Activated T-helper 1 cell treated with anti-CD3 and anti-CD28 coated beads, Interleukin-12 subunit alpha, Interleukin-12 subunit beta, Interleukin-2, Interleukin-4 antibody, amounts not matched to agents 30 ng/mL and 10 ng/mL and 1 ng/mL, durations not matched to agents 14 hours and 24 hours and 36 hours (primary cell): ENCODE measurements around the gene TMEM88. TPM values are rescaled to one million over a fixed set of nuclear protein-coding genes. Genes with fewer than 3 reads are reported as not detected.

Experiments used
- DNase-seq: peaks from one replicate; pipeline ENCODE4 v3.0.0; 2021; ENCODE audit warnings: low spot score
- H3K27ac Mint-ChIP-seq: one replicate; pipeline ENCODE4 v1.8.0; 2021; ENCODE audit warnings: mild to moderate bottlenecking, mixed read lengths
- H3K27me3 Mint-ChIP-seq: one replicate; pipeline ENCODE4 v1.8.0; 2022; ENCODE audit warnings: mild to moderate bottlenecking, moderate library complexity, mixed read lengths; ENCODE audit not compliant: insufficient read depth
- H3K36me3 Mint-ChIP-seq: one replicate; pipeline ENCODE4 v1.8.0; 2021; ENCODE audit warnings: low read depth, mixed read lengths
- H3K4me1 Mint-ChIP-seq: one replicate; pipeline ENCODE4 v1.8.0; 2021; ENCODE audit warnings: low read depth, mixed read lengths
- H3K4me3 Mint-ChIP-seq: one replicate; pipeline ENCODE4 v1.8.0; 2021; ENCODE audit warnings: mild to moderate bottlenecking, moderate library complexity, mixed read lengths
- H3K9me3 Mint-ChIP-seq: one replicate; pipeline ENCODE4 v1.8.0; 2021; ENCODE audit warnings: mixed read lengths
- intact Hi-C: fragments of 100-400 bp; cut with micrococcal nuclease; formaldehyde crosslinking; loops from one replicate; pipeline ENCODE4 v1.15.1; 2024
- total RNA-seq: library from RNA; stranded (reverse); gene quantifications from 2 replicates; pipeline ENCODE4 v1.2.3, GENCODE V29; 2022

Gene TMEM88
- total RNA-seq, 1 donor from 2014 or later, result 7.4 TPM

DNA sequence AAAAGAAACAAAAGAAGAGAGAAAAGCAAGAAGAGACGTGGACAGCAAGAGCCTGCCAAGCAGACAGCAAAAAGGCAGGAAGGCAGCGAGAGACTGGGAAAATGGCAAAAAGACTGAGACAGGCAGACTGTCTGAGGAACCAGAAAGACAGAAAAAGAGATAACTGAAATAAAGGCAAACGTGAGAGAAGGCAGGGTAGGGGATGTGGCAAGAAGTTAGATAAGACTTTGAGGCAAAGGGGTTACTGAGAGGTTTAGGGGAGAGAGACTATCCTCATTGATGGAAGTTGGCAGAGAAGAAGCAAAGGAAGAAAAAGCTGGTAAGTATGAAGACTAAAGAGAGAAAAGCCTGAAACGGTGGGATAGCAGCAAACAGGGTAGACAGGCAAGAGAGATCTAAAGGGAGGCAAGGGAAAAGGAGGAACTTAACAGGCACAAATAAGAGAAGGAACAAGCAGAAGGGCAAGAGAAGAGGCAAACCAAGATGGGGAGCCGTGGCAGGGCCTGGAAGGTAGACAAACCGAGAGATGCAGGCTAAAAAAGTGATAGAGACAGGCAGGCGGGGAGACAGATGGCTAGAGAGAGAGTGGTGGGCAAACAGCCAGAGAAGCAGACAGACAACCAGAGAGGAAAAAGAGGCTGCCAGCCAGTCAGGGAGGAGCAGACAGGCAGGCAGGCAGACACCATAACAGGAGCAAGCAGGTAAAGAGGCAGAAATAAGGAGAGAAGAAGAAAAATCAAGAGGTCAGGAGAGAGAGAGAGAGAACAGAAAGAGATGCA lies 26.6 kb downstream of the TMEM88 start:
- Mint-ChIP-seq H3K9me3 (no peaks in the 10 kb centered on the region), H3K36me3 (peaks cover 4% of the 10 kb centered on the region), H3K4me3 (no peak overlapping the region), H3K4me1 (peaks cover 3% of the 10 kb centered on the region), H3K27me3 (no peaks in the 10 kb centered on the region), H3K27ac (no peak overlapping the region)
- intact Hi-C loops, result no loop called here
- no peak for DNase-seq

DNA sequence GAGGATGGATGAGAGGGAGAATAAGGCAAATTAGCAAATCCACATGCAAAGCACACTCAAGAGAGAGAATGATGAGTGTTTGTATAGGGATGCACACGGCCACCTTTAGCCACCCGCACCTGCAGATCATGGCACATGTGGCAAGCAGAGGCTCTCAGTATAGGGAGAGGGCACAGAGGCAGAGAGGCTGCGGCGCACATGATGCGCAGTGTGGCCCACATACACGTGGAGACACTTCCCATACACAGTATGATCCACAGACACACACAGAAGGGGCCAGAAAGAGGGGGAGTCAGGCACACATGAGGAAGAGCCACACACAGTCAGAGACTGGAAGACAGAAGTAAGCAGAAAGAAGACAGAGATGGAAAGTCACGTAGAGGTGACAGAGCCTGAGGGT lies 27.2 kb downstream of the TMEM88 start:
- Mint-ChIP-seq H3K27ac (no peak overlapping the region), H3K4me1 (no peaks in the 10 kb centered on the region), H3K9me3 (no peaks in the 10 kb centered on the region), H3K27me3 (no peaks in the 10 kb centered on the region), H3K4me3 (no peak overlapping the region), H3K36me3 (peaks cover 3% of the 10 kb centered on the region)
- no peak for DNase-seq
- intact Hi-C loops, result no loop called here

DNA sequence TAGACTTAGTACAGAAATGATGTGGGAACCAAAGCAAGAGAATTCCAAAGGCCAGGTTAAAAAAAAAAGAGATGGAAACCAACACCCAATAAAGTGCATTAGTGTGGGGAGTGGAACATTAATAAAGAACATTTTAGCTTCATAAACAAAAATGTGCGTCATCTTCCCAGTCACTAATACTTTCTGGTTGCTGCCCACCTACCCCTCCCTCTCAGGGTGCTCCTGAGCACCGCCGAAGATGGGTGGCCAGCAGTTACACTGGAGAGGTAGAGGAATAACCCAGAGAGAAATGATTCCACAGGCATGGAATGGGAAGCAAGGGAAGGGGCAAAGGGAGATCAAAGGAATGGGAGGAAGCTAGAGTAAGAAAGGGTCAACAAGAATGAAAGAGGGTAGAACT lies 27.8 kb downstream of the TMEM88 start:
- no peak overlapping the region for H3K4me3 Mint-ChIP-seq
- intact Hi-C loops, result no loop called here
- H3K4me1 Mint-ChIP-seq, result no peaks in the 10 kb centered on the region
- peaks cover 1% of the 10 kb centered on the region for H3K36me3 Mint-ChIP-seq
- no peaks in the 10 kb centered on the region for H3K27me3 Mint-ChIP-seq
- H3K9me3 Mint-ChIP-seq, result no peaks in the 10 kb centered on the region
- DNase-seq, result no peak
- H3K27ac Mint-ChIP-seq, result no peak overlapping the region

DNA sequence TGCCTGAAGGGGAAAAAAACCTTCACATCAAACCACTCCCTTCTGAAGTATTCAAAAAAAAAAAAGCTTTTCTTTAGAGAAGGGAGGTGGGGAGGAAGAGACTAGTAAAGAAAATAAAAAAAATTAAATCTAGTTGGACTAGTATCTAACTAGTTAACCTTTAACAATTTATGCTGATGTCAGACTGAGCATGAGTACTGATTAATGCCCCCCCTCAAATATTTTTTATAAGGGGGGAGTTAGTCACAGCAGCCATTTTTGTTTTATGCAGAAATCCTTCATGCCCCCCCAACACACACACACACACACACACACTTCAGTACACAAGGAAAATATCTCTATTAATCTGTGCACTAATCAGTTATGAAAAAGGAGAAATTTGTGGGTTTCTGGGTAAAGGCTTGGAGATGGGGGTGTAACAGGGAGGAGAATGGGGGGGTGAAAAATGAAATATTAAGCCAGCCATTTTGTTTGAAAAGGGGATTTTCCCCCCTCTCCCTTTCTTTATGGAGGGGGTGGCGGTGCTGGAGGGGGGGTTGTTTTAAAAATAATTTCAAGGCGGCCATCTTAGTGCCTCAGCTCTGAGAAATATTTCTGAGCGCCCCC lies 29.0 kb downstream of the TMEM88 start:
- peaks cover 1% of the 10 kb centered on the region for H3K36me3 Mint-ChIP-seq
- intact Hi-C loops, result no loop called here
- H3K27me3 Mint-ChIP-seq, result no peaks in the 10 kb centered on the region
- DNase-seq, result peak; percentile 11
- peak overlapping the region; percentile 69 for H3K4me3 Mint-ChIP-seq
- peak overlapping the region; percentile 65 for H3K27ac Mint-ChIP-seq
- H3K4me1 Mint-ChIP-seq, result no peaks in the 10 kb centered on the region
- no peaks in the 10 kb centered on the region for H3K9me3 Mint-ChIP-seq

DNA sequence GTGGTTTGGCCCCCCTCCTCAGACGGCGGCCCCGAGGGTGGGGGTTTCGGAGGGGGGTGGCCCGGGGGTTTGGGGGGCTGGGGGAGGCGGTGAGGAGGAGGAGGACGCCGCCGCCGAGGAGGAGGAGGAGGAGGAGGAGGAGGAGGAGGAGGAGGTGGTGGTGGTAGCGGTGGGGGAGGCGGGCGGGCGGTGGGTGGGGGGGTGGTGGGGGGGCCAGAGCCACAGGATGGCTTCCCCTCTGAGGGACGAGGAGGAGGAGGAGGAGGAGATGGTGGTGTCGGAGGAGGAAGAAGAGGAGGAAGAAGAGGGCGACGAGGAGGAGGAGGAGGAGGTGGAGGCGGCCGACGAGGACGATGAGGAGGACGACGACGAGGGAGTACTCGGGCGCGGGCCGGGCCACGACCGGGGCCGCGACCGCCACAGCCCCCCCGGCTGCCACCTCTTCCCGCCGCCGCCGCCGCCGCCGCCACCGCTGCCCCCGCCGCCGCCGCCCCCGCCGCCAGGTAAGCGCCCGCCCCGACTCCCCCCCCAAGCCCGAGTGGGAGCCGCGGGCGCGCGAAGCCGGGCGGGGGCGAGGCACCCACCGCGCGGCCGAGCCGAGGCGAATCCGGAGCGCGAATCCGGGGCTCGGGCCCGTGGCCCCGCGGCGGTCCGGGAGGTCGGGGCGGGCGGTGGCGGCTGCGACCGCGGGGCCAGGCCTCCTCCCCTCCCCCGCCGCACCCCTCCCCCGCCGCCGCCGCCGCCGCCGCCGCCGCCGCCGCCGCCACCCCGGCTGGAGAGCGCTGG lies 29.9 kb downstream of the TMEM88 start:
- Mint-ChIP-seq H3K36me3 (peaks cover 5% of the 10 kb centered on the region), H3K27me3 (no peaks in the 10 kb centered on the region), H3K4me1 (no peaks in the 10 kb centered on the region), H3K4me3 (peak overlapping the region; percentile 69), H3K9me3 (no peaks in the 10 kb centered on the region), H3K27ac (peak overlapping the region; percentile 83)
- peak; percentile 12 for DNase-seq
- intact Hi-C loops, result loop anchor here (5.0 kb wide), 1 partner anchor 268 kb away; the partner anchor contains the start of gene PER1

DNA sequence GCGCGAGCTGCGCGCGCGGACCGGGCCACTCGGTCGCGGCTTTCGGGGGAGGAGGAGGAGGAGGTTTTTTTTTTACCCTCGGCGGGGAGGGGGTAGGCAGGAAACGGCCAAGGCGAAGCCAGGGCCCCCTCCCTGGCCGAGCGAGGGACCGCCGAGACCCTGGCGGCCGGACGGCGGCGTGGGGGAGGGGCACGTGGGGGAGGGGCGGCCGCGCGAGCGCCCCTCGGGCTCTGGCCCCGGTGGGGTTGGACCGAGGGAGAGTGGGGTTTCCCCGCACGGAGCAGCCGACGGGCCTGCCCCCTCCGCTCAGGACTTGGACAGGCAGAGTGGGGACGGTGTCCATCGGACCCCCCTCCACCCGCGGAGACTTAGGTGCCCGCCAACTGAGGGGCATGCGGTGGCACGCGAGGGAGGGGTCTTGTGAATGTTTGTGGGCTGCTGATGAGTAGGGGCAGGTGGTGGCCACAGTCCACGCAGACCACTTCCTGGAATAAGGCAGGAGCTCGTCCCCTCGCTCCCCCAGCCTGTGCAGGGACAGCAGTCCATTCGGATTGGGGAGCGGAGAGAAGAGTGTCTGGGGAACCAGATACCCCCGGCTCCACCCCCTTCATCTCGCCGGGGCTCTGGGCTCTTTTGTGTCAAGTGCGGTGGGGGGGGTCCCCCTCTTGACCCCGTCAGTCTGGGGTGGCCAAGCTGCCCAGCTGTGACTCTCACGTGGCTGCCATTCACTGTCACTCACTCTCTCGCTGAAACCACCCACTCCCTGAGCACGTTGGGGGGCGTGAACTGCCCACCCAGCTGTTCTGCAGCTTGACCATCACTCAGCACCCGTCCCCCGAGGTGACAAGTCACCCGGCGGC lies 30.7 kb downstream of the TMEM88 start:
- DNase-seq, result peak; percentile 44
- H3K27me3 Mint-ChIP-seq, result no peaks in the 10 kb centered on the region
- H3K4me1 Mint-ChIP-seq, result no peaks in the 10 kb centered on the region
- H3K9me3 Mint-ChIP-seq, result no peaks in the 10 kb centered on the region
- H3K27ac Mint-ChIP-seq, result no peak overlapping the region
- H3K36me3 Mint-ChIP-seq, result peaks cover 11% of the 10 kb centered on the region
- intact Hi-C loops, result loop anchor here (5.0 kb wide), 1 partner anchor 267 kb away; the partner anchor contains the start of gene PER1
- H3K4me3 Mint-ChIP-seq, result no peak overlapping the region

DNA sequence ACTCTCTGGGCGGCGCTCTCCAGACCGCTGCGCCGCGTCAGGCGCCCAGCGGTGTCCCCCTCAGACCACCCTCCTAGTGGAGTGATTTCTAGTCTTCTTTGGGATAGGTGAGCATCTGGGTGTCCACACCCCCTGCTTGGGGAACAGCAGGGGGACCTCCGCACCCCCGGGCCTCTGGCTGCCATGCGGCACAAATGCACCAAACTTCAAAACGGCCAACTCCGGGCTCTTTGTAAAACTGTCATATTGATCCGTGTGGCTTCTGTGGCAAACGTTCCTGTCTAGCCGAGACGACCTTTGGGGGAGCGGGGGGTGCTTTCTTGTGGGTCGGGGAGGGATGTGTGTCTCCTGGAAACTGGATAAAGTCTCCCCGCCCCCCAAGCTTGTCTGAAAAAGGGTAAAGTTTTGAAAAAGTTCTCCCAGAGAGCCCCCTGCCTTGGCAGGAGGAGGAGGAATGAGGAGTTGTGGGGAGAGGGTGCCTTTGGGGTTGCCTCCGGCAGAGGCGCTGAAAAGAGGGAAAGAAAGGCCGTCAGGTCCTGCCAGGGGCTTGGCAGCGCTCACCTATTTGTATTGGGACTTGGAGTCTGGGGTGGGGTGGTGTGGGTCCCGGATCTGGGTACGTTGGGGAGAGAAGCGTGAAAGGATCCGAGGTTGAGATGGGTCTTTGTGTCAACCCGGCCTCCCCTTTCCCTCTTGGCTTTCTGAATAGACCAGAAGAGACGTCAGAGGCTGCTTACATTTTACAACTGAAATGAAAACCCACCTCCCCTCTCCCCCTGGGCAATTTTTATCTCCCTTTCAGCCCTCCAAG lies 31.6 kb downstream of the TMEM88 start:
- no peaks in the 10 kb centered on the region for H3K9me3 Mint-ChIP-seq
- H3K27ac Mint-ChIP-seq, result no peak overlapping the region
- no peaks in the 10 kb centered on the region for H3K27me3 Mint-ChIP-seq
- H3K36me3 Mint-ChIP-seq, result peaks cover 18% of the 10 kb centered on the region
- H3K4me3 Mint-ChIP-seq, result no peak overlapping the region
- intact Hi-C loops, result loop anchor here (1.0 to 5.0 kb wide), 8 partner anchors 29 to 266 kb away; partner anchors contain the start of genes CNTROB, KDM6B, NAA38 and PER1
- DNase-seq, result peak; percentile 43
- no peaks in the 10 kb centered on the region for H3K4me1 Mint-ChIP-seq

DNA sequence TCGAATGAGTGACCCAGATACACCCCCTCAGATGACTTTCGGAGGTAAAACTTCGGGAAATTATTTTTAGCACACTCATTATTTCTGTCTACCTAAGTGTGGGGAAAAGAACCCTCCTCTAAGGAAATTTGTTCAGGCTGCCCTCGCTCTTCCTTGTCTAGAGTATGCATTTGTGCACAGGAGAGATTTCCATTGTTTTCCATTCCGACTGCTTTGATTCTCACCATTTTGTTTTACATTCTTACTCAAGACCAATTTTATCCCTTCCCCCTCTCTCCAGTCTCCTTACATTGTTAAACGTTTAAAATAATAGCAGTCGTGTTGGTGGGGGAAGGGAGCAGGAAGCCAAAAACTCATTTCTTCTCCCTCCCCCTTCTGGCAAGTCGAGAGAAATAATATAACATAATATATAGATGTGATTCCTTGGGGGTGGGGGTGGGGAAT lies 32.2 kb downstream of the TMEM88 start:
- Mint-ChIP-seq H3K4me1 (peaks cover 2% of the 10 kb centered on the region), H3K9me3 (no peaks in the 10 kb centered on the region), H3K4me3 (no peak overlapping the region), H3K27me3 (no peaks in the 10 kb centered on the region), H3K27ac (no peak overlapping the region), H3K36me3 (peaks cover 21% of the 10 kb centered on the region)
- intact Hi-C loops, result loop anchor here (1.0 to 5.0 kb wide), 8 partner anchors 28 to 265 kb away; partner anchors contain the start of genes CNTROB, KDM6B, NAA38 and PER1
- no peak for DNase-seq

DNA sequence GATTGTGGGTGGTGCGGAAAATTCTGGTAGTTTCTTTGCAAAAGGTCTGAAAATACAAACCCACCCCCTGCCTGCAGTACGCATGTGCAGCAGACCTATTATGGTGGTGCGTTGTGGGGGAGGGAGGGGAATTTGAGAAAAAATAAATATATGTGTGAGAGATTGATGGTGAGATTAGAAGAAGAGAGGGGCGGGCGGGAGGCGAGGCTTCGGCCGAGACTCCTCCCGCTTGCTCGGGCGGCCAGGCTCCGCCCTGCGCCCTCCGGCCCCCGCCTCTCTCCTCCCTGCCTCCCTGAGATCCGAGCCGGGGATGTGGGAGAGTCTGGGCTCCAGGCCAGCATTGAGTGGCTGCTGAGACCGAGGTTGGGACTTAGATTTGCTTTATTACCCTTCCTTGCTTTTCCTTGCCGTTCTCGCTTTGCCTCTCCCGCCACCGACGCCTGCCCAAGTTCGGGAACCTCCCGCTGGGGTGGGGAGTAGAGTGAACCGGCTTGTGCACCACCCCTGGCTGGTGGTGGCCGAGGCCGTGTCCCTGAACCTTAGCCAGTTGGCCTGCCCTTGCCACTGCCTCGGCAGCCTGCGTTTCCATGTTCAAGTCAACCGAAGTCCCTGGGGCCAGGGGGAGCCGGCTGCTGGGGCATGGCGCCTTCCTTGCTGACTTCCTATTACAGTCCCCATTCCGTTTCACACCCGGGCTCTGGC lies 32.8 kb downstream of the TMEM88 start:
- H3K4me3 Mint-ChIP-seq, result no peak overlapping the region
- no peaks in the 10 kb centered on the region for H3K9me3 Mint-ChIP-seq
- intact Hi-C loops, result loop anchor here (1.0 to 5.0 kb wide), 8 partner anchors 28 to 265 kb away; partner anchors contain the start of genes CNTROB, KDM6B, NAA38 and PER1
- no peaks in the 10 kb centered on the region for H3K27me3 Mint-ChIP-seq
- H3K27ac Mint-ChIP-seq, result no peak overlapping the region
- peaks cover 22% of the 10 kb centered on the region for H3K36me3 Mint-ChIP-seq
- H3K4me1 Mint-ChIP-seq, result peaks cover 3% of the 10 kb centered on the region
- DNase-seq, result peak; percentile 77

DNA sequence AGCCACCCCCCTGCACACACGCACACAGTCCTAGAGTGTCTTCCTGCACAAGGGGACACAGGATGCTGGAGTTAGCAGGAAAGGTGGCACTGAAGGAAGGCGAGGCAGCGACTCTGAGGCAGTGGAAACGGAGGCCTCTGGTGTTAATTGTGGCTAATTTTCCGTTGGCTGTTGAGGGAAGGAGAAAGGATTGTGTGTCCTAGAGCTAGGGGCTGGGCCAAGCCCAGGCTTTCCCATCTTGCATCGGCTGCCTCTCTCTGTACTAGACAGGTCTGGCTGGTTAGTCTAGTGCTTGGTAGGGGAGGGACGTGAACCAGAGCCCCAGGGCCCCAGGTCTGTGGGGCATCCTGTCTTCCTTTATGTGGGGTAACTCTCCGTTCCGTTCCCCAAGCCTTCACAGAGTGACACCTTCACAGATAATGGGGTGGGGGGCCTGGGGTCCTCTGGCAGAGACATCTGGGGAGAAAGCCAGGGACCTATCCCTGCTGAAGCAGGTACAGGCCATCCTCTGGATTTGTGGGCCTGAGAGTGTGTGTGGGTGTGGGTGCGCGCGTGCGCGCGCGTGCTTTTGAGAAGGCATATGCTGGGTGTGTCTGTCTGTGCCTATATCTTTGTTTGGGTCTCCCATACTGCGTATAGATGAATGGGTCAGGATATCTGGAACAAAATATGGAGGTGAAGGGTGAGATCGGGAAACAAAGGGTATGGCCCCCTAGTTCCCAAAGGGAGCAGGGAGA lies 33.5 kb downstream of the TMEM88 start, which contains the start of gene CHD3:
Gene CHD3 (plus strand): TSS at position 606 of the 737 bp plus-strand sequence. CDS start 212 bp downstream, outside the sequence.
- Mint-ChIP-seq H3K4me3 (peak within 1 kb of the TSS; percentile 9), H3K36me3 (peaks cover 22% of the 10 kb centered on the region), H3K9me3 (no peaks in the 10 kb centered on the region), H3K27ac (peak within 1 kb of the TSS; percentile 27), H3K27me3 (no peaks in the 10 kb centered on the region), H3K4me1 (peaks cover 3% of the 10 kb centered on the region)
- DNase-seq, result peak; percentile 30
- intact Hi-C loops, result loop anchor here (5.0 kb wide), 1 partner anchor 264 kb away; the partner anchor contains the start of gene PER1
